Measurements from ENCODE around the gene CCDC89. TPM values are rescaled to one million over a fixed set of nuclear protein-coding genes. Genes with fewer than 3 reads are reported as not detected.

The CCDC89 gene
- total and polyA plus RNA-seq, 9 of the 15 experiments (the other 6 are each of a cell fraction or from before 2014, with no cell fraction given), result 0.07 to 0.09 TPM; not detected in 7

GRCh38 chr11:85680897-85681296, 5.1 kb downstream of the CCDC89 start:
- H3K9me1 ChIP-seq (ENCODE audit: control insufficient read depth, insufficient read depth, low read length), result no peaks in the 10 kb centered on the region
- intact Hi-C loops (cut with micrococcal nuclease) (no loop called here), in situ Hi-C loops (cut with MboI) (no loop called here)
- ChIA-PET CTCF (ENCODE audit: low intra/inter-chr PET ratio) (no interaction called here), POLR2A (interaction anchor here (1.7 to 2.4 kb wide), 2 partner anchors 9 to 16 kb away, joined by 6 to 7 read pairs; partner anchors contain the start of gene CREBZF)
- ATAC-seq (no peak), DNase-seq (ENCODE audit: extremely low read depth in 1 of 4, low spot score in 3 of 4) (no peak), FAIRE-seq (no peak)
- no peak overlapping the region for H3K27ac ChIP-seq (ENCODE audit: extremely low read depth, low read depth, low read length)
- no peaks in the 10 kb centered on the region for H3K36me3 ChIP-seq (ENCODE audit: control insufficient read depth, insufficient read depth, low read length)
- WGBS (ENCODE audit: insufficient coverage, low coverage, missing lambda C conversion rate), result 0% methylated on average over 1 of the region's 1 CpG
- BruUV-seq (replicated peaks), result no TSS peak
- H3K4me2 ChIP-seq (ENCODE audit: insufficient read depth, low read length), result no peak overlapping the region
- H2AFZ ChIP-seq (ENCODE audit: low read depth, low read length), result no peak overlapping the region
- H3K9me3 ChIP-seq (replicated peaks; ENCODE audit: control insufficient read depth, insufficient read depth, low read depth, low read length), result no peaks in the 10 kb centered on the region
- peaks cover 0 to 22% of the 10 kb centered on the region in 2 experiments; a peak in 4 of 5 replicates for H3K27me3 ChIP-seq (ENCODE audit: control insufficient read depth in 2 of 2, insufficient read depth in 2 of 2, low read length in 2 of 2)
- H3K4me3 ChIP-seq, result no peak overlapping the region
- no peak overlapping the region for H3K9ac ChIP-seq (ENCODE audit: insufficient read depth in 1 of 2, low read depth in 2 of 2, low read length in 2 of 2)
- H3K79me2 ChIP-seq (ENCODE audit: control insufficient read depth, insufficient read depth, low read length), result no peaks in the 10 kb centered on the region
- peaks cover 0 to 9% of the 10 kb centered on the region in 2 experiments; a peak in 1 of 5 replicates for H3K4me1 ChIP-seq (replicated peaks in 1 of 2; ENCODE audit: control insufficient read depth in 2 of 2, insufficient read depth in 2 of 2, low read length in 2 of 2)
- no peaks in the 10 kb centered on the region for H4K20me1 ChIP-seq (replicated peaks; ENCODE audit: control insufficient read depth, insufficient read depth, low read length)
- TF ChIP-seq ZBTB8A (IDR thresholded peaks at IDR 0.05; ENCODE audit: partially characterized antibody), result no peak
- no peak for TF ChIP-seq ASH1L (IDR thresholded peaks at IDR 0.05; ENCODE audit: borderline replicate concordance, low read depth, partially characterized antibody)
- no peak for TF ChIP-seq CGGBP1 (CRISPR knock-in tag; IDR thresholded peaks at IDR 0.05)
- no peak for TF ChIP-seq SMARCB1 (IDR thresholded peaks at IDR 0.05; ENCODE audit: insufficient read length, low read depth)
- no peak for TF ChIP-seq ZSCAN32 (CRISPR knock-in tag; IDR thresholded peaks at IDR 0.05)
- TF ChIP-seq MGA (IDR thresholded peaks at IDR 0.05), result no peak
- TF ChIP-seq PBX2 (CRISPR knock-in tag; IDR thresholded peaks at IDR 0.05; ENCODE audit: low read depth), result no peak
- no peak for TF ChIP-seq PBX2 (tag; conservative IDR thresholded peaks at IDR 0.05; ENCODE audit: low read depth)
